ENCODE measurements around the gene STRADA. TPM values are rescaled to one million over a fixed set of nuclear protein-coding genes. Genes with fewer than 3 reads are reported as not detected.

The STRADA gene
- total and polyA plus RNA-seq, 10 of the 15 experiments (the other 5 are each of a cell fraction or from before 2014, with no cell fraction given): 13.3 to 54.1 (median 44.0) TPM

DNA sequence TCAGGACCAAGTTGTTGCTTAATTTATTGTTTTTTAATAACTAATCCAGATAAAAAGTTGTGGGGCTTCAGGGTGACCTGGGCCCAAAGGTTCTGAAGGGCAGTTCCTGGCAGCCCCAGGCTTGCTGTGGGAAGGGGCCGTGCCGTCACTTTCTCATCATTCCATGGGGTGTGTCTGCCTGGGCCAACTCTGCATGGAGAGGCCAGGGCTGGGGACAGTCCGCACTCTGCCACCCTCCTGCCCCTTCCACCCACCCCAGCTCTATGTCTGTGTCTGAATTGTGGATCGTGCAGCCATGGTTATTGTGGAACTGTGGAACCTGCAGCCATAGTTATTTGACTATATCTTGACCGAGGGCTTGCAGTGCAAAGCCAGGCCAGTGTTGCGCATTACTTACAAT is 45.7 kb downstream of the STRADA start (continued):
- TF ChIP-seq, protein P1, sequence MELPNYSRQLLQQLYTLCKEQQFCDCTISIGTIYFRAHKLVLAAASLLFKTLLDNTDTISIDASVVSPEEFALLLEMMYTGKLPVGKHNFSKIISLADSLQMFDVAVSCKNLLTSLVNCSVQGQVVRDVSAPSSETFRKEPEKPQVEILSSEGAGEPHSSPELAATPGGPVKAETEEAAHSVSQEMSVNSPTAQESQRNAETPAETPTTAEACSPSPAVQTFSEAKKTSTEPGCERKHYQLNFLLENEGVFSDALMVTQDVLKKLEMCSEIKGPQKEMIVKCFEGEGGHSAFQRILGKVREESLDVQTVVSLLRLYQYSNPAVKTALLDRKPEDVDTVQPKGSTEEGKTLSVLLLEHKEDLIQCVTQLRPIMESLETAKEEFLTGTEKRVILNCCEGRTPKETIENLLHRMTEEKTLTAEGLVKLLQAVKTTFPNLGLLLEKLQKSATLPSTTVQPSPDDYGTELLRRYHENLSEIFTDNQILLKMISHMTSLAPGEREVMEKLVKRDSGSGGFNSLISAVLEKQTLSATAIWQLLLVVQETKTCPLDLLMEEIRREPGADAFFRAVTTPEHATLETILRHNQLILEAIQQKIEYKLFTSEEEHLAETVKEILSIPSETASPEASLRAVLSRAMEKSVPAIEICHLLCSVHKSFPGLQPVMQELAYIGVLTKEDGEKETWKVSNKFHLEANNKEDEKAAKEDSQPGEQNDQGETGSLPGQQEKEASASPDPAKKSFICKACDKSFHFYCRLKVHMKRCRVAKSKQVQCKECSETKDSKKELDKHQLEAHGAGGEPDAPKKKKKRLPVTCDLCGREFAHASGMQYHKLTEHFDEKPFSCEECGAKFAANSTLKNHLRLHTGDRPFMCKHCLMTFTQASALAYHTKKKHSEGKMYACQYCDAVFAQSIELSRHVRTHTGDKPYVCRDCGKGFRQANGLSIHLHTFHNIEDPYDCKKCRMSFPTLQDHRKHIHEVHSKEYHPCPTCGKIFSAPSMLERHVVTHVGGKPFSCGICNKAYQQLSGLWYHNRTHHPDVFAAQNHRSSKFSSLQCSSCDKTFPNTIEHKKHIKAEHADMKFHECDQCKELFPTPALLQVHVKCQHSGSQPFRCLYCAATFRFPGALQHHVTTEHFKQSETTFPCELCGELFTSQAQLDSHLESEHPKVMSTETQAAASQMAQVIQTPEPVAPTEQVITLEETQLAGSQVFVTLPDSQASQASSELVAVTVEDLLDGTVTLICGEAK (IDR thresholded peaks at IDR 0.05; ENCODE audit: borderline replicate concordance): no peak
- TF ChIP-seq SPI1 (IDR thresholded peaks at IDR 0.05; ENCODE audit: borderline replicate concordance, insufficient read depth, low read depth, low read length): no peak
- TF ChIP-seq TAF1 (IDR thresholded peaks at IDR 0.05; ENCODE audit: borderline replicate concordance, low read depth, low read length): no peak
- no peak for TF ChIP-seq BHLHE40 (IDR thresholded peaks at IDR 0.05; ENCODE audit: borderline replicate concordance in 1 of 2, low read depth in 2 of 2, low read length in 1 of 2)
- no peak for TF ChIP-seq KDM1A (IDR thresholded peaks at IDR 0.05; ENCODE audit: borderline replicate concordance)
- no peak for TF ChIP-seq NFYA (IDR thresholded peaks at IDR 0.05; ENCODE audit: borderline replicate concordance, low read depth, low read length)
- TF ChIP-seq PML (IDR thresholded peaks at IDR 0.05; ENCODE audit: low read length): no peak
- no peak for TF ChIP-seq NRF1 (conservative IDR thresholded peaks at IDR 0.05; ENCODE audit: low read depth, low read length)
- TF ChIP-seq, protein P2, sequence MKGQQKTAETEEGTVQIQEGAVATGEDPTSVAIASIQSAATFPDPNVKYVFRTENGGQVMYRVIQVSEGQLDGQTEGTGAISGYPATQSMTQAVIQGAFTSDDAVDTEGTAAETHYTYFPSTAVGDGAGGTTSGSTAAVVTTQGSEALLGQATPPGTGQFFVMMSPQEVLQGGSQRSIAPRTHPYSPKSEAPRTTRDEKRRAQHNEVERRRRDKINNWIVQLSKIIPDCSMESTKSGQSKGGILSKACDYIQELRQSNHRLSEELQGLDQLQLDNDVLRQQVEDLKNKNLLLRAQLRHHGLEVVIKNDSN (IDR thresholded peaks at IDR 0.05; ENCODE audit: borderline replicate concordance, extremely low read length, insufficient read depth, low read depth, low read length): no peak
- peak; percentile 68 for TF ChIP-seq POLR2A (IDR thresholded peaks at IDR 0.05; ENCODE audit: low read depth, low read length)
- no peak for TF ChIP-seq ETV6 (conservative IDR thresholded peaks at IDR 0.05 in 1 of 2, IDR thresholded peaks at IDR 0.05 in 1 of 2; ENCODE audit: borderline replicate concordance in 1 of 2, low read depth in 1 of 2)
- TF ChIP-seq, protein P3, sequence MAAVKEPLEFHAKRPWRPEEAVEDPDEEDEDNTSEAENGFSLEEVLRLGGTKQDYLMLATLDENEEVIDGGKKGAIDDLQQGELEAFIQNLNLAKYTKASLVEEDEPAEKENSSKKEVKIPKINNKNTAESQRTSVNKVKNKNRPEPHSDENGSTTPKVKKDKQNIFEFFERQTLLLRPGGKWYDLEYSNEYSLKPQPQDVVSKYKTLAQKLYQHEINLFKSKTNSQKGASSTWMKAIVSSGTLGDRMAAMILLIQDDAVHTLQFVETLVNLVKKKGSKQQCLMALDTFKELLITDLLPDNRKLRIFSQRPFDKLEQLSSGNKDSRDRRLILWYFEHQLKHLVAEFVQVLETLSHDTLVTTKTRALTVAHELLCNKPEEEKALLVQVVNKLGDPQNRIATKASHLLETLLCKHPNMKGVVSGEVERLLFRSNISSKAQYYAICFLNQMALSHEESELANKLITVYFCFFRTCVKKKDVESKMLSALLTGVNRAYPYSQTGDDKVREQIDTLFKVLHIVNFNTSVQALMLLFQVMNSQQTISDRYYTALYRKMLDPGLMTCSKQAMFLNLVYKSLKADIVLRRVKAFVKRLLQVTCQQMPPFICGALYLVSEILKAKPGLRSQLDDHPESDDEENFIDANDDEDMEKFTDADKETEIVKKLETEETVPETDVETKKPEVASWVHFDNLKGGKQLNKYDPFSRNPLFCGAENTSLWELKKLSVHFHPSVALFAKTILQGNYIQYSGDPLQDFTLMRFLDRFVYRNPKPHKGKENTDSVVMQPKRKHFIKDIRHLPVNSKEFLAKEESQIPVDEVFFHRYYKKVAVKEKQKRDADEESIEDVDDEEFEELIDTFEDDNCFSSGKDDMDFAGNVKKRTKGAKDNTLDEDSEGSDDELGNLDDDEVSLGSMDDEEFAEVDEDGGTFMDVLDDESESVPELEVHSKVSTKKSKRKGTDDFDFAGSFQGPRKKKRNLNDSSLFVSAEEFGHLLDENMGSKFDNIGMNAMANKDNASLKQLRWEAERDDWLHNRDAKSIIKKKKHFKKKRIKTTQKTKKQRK (IDR thresholded peaks at IDR 0.05; ENCODE audit: low read depth, low read length): no peak
- TF ChIP-seq, protein P4, sequence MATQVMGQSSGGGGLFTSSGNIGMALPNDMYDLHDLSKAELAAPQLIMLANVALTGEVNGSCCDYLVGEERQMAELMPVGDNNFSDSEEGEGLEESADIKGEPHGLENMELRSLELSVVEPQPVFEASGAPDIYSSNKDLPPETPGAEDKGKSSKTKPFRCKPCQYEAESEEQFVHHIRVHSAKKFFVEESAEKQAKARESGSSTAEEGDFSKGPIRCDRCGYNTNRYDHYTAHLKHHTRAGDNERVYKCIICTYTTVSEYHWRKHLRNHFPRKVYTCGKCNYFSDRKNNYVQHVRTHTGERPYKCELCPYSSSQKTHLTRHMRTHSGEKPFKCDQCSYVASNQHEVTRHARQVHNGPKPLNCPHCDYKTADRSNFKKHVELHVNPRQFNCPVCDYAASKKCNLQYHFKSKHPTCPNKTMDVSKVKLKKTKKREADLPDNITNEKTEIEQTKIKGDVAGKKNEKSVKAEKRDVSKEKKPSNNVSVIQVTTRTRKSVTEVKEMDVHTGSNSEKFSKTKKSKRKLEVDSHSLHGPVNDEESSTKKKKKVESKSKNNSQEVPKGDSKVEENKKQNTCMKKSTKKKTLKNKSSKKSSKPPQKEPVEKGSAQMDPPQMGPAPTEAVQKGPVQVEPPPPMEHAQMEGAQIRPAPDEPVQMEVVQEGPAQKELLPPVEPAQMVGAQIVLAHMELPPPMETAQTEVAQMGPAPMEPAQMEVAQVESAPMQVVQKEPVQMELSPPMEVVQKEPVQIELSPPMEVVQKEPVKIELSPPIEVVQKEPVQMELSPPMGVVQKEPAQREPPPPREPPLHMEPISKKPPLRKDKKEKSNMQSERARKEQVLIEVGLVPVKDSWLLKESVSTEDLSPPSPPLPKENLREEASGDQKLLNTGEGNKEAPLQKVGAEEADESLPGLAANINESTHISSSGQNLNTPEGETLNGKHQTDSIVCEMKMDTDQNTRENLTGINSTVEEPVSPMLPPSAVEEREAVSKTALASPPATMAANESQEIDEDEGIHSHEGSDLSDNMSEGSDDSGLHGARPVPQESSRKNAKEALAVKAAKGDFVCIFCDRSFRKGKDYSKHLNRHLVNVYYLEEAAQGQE (IDR thresholded peaks at IDR 0.05; ENCODE audit: low read depth, low read length): no peak
- TF ChIP-seq YBX1 (IDR thresholded peaks at IDR 0.05): no peak
- TF ChIP-seq DPF2 (IDR thresholded peaks at IDR 0.05): no peak
- TF ChIP-seq BACH1 (IDR thresholded peaks at IDR 0.05; ENCODE audit: borderline replicate concordance): no peak
- peak; percentile 17; the same call in 1 of the 2 replicates for TF ChIP-seq NFIC (IDR thresholded peaks at IDR 0.05; ENCODE audit: low read depth, low read length)
- no peak for TF ChIP-seq TCF7 (IDR thresholded peaks at IDR 0.05; ENCODE audit: borderline replicate concordance)
- no peak for TF ChIP-seq ZNF384 (IDR thresholded peaks at IDR 0.05; ENCODE audit: borderline replicate concordance, low read depth, low read length)
